Lower lobe of right lung (tissue), 2 donors: ENCODE measurements around the gene AJUBA. TPM values are rescaled to one million over a fixed set of nuclear protein-coding genes. Genes with fewer than 3 reads are reported as not detected.

Source experiments
- ATAC-seq, 2 donors: fragments of 200-7000 bp; cut with Tn5 transposase; one replicate each; pipeline ENCODE4 v1.9.1; 2020 to 2022; ENCODE audit warnings: mild to moderate bottlenecking in 2 of 2, moderate library complexity in 2 of 2
- DNase-seq: peaks from one replicate; pipeline ENCODE4 v3.0.0-alpha.2; 2020
- H3K27ac ChIP-seq: fragments of 200-600 bp; one replicate; pipeline ENCODE4 v1.8.0; 2022
- H3K27me3 ChIP-seq: fragments of 200-600 bp; one replicate; pipeline ENCODE4 v1.8.0; 2022; ENCODE audit warnings: low read depth
- H3K36me3 ChIP-seq: fragments of 200-600 bp; one replicate; pipeline ENCODE4 v1.8.0; 2022; ENCODE audit warnings: mild to moderate bottlenecking
- H3K4me1 ChIP-seq: fragments of 200-600 bp; one replicate; pipeline ENCODE4 v1.8.0; 2022
- H3K4me3 ChIP-seq: fragments of 200-600 bp; one replicate; pipeline ENCODE4 v1.8.0; 2022; ENCODE audit warnings: mild to moderate bottlenecking
- H3K9me3 ChIP-seq: fragments of 200-600 bp; one replicate; pipeline ENCODE4 v1.8.0; 2022
- intact Hi-C: fragments of 100-400 bp; cut with DNase I; formaldehyde crosslinking; loops from one replicate; pipeline ENCODE4 v1.11.0; 2022
- total RNA-seq: library from RNA; stranded (reverse); fragmentation: NEBNext Ultra II Directional; extraction: Animal tissue kit (Norgen Biotek cat#: 25700); gene quantifications from one replicate; pipeline ENCODE4 v1.2.1, GENCODE V29; 2021
- TF ChIP-seq, protein P1 (sequence below): fragments of 200-600 bp; IDR thresholded peaks from one replicate; pipeline ENCODE4 v1.8.0; 2022; ENCODE audit warnings: antibody characterized with exemption, mild to moderate bottlenecking
- donor health status: DM: no; HTN: yes; CAD: no; lungs with severe emphysema.

The AJUBA gene
- total RNA-seq, 1 donor from 2014 or later: 28.7 TPM

- peaks cover 3% of the 10 kb centered on the region for H3K4me1 ChIP-seq
- intact Hi-C loops: no loop called here
- no peak for DNase-seq
- ATAC-seq: no peak
- no peaks in the 10 kb centered on the region for H3K27me3 ChIP-seq
- no peak overlapping the region for H3K27ac ChIP-seq
- H3K36me3 ChIP-seq: peaks cover 43% of the 10 kb centered on the region
- H3K4me3 ChIP-seq: no peak overlapping the region
- TF ChIP-seq, protein P1, sequence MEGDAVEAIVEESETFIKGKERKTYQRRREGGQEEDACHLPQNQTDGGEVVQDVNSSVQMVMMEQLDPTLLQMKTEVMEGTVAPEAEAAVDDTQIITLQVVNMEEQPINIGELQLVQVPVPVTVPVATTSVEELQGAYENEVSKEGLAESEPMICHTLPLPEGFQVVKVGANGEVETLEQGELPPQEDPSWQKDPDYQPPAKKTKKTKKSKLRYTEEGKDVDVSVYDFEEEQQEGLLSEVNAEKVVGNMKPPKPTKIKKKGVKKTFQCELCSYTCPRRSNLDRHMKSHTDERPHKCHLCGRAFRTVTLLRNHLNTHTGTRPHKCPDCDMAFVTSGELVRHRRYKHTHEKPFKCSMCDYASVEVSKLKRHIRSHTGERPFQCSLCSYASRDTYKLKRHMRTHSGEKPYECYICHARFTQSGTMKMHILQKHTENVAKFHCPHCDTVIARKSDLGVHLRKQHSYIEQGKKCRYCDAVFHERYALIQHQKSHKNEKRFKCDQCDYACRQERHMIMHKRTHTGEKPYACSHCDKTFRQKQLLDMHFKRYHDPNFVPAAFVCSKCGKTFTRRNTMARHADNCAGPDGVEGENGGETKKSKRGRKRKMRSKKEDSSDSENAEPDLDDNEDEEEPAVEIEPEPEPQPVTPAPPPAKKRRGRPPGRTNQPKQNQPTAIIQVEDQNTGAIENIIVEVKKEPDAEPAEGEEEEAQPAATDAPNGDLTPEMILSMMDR: no peak
- no peaks in the 10 kb centered on the region for H3K9me3 ChIP-seq
Measured at GRCh38 chr14:23023795-23024152, 41.4 kb upstream of the AJUBA start.

DNA sequence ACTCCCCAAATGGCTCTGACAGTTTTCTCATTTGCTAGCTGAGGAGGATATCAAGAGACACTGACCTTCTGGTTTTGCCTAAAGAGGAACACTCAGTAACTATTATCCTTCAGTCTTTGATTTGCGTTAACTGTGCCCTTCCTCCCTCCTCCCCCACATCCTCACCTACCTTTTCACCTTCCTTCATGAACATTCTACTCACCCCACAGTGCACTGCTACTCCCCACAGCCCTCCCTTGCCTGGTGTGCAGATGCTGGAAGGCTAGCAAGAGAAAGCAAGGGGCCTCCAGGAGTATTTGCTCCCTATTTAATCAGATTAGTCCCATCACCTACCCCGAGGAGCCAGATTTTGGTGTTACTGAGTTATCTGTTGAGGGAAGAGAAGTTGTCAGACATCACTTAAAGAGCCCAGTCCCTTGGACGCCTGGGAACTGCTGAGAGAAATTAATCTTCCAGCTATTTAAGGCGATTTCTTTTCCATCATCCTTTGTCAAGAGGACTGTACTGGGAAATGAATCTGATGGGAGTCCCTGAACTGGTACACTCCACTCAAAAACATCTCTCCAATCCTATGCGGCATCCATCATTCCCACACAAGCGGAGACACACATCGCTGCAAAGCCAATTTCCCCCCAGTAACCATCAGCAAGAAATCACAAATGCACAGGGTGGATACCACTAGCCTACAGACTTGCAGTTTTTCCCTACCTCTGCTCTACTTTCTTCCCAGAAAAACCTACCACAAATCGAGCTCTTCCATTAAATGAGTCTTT lies 40.9 kb upstream of the AJUBA start:
- no peaks in the 10 kb centered on the region for H3K27me3 ChIP-seq
- no peaks in the 10 kb centered on the region for H3K4me1 ChIP-seq
- intact Hi-C loops: no loop called here
- TF ChIP-seq, protein P1: no peak
- H3K4me3 ChIP-seq: no peak overlapping the region
- peaks cover 40% of the 10 kb centered on the region for H3K36me3 ChIP-seq
- no peaks in the 10 kb centered on the region for H3K9me3 ChIP-seq
- no peak overlapping the region for H3K27ac ChIP-seq
- DNase-seq (no peak), ATAC-seq (no peak)

- H3K4me3 ChIP-seq: no peak overlapping the region
- peaks cover 28% of the 10 kb centered on the region for H3K36me3 ChIP-seq
- H3K27me3 ChIP-seq: no peaks in the 10 kb centered on the region
- ATAC-seq (no peak), DNase-seq (no peak)
- H3K27ac ChIP-seq: no peak overlapping the region
- TF ChIP-seq, protein P1: no peak
- no peaks in the 10 kb centered on the region for H3K4me1 ChIP-seq
- no peaks in the 10 kb centered on the region for H3K9me3 ChIP-seq
- intact Hi-C loops: no loop called here
Measured at GRCh38 chr14:23021889-23022442, 39.6 kb upstream of the AJUBA start.

GRCh38 chr14:23021434-23021833 lies 39.1 kb upstream of the AJUBA start:
- DNase-seq: no peak
- Histone ChIP-seq H3K4me1 (no peaks in the 10 kb centered on the region), H3K27ac (no peak overlapping the region), H3K27me3 (no peaks in the 10 kb centered on the region), H3K9me3 (no peaks in the 10 kb centered on the region), H3K4me3 (no peak overlapping the region), H3K36me3 (peaks cover 22% of the 10 kb centered on the region)
- ATAC-seq: no peak
- TF ChIP-seq, protein P1: no peak
- intact Hi-C loops: no loop called here

DNA sequence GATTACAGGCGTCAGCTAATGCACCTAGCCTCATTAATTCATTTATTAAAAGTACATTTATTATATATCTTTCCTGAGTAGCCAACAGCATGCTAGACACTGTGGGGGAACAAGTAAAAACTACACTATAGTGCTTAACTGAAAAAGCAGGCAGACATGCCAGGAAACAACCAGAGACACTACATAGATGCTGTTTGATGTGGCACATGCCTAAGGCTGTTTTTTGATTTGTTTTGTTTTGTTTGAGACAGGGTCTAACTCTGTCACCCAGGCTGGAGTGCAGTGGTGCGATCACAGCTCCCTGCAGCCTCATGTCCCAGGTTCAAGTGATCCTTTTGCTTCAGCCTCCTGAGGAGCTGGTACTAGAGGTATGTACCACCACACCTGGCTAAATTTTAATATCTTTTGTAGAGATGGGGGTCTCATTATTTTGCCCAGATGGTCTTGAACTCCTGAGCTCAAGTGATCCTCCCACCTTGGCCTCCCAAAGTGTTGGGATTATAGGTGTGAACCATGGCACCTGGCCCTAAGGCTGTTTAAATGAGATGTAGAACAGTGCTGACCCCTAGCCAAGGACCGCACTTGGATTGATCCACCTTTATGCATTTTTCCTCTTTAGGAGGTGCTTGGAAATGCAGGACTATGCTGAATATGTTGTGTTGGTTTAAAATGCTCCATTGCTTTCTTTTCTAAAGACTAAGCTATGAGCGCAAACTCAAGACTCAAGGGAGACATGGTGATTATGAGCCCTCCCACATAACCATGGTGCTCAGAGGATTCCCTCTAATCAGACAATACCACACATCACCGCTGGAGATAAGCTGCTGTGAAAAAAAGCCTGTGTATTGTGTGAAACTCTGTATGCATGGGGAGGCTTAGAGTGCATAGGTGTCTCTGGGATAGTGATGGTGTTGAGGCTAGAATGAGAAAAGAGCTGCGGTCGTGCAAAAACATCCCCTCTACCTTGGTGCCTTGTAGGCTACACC lies 38.1 kb upstream of the AJUBA start:
- DNase-seq (no peak), ATAC-seq (no peak)
- Histone ChIP-seq H3K27me3 (no peaks in the 10 kb centered on the region), H3K4me1 (no peaks in the 10 kb centered on the region), H3K27ac (no peak overlapping the region), H3K9me3 (no peaks in the 10 kb centered on the region), H3K36me3 (peaks cover 12% of the 10 kb centered on the region), H3K4me3 (no peak overlapping the region)
- TF ChIP-seq, protein P1: no peak
- intact Hi-C loops: no loop called here
